Left lung (tissue), 10 donors: Measurements from ENCODE around the gene SLC24A4. TPM values are rescaled to one million over a fixed set of nuclear protein-coding genes. Genes with fewer than 3 reads are reported as not detected.

Source experiments
- ATAC-seq: fragments of 200-7000 bp; cut with Tn5 transposase; one replicate; pipeline ENCODE4 v1.9.1; 2020; ENCODE audit warnings: moderate library complexity
- DNase-seq, 4 donors: peaks; one replicate each; pipeline ENCODE4 v3.0.0-alpha.2; 2013 to 2020
- H3K27ac ChIP-seq, 2 donors: fragments of 200-600 bp; sonication (generic) in 1 of 2; one replicate each; pipeline versions ENCODE4 v1.5.0 to v1.8.0; 2020 to 2021
- H3K27me3 ChIP-seq, 2 donors: fragments of 200-600 bp; sonication (generic) in 1 of 2; one replicate each; pipeline versions ENCODE4 v1.5.0 to v1.8.0; 2020 to 2021
- H3K36me3 ChIP-seq, 2 donors: fragments of 200-600 bp; sonication (generic) in 1 of 2; one replicate each; pipeline versions ENCODE4 v1.5.0 to v1.8.0; 2020 to 2021
- H3K4me1 ChIP-seq, 2 donors: fragments of 200-600 bp; one replicate each; pipeline ENCODE4 v1.8.0; 2021
- H3K4me3 ChIP-seq, 2 donors: fragments of 200-600 bp; sonication (generic) in 1 of 2; one replicate each; pipeline versions ENCODE4 v1.5.0 to v1.8.0; 2020 to 2021; ENCODE audit warnings: mild to moderate bottlenecking in 1 of 2
- H3K9me3 ChIP-seq, 2 donors: fragments of 200-600 bp; sonication (generic) in 1 of 2; one replicate each; pipeline versions ENCODE4 v1.5.0 to v1.8.0; 2020 to 2021
- CTCF ChIP-seq, 2 donors: fragments of 200-600 bp; sonication (generic) in 1 of 2; IDR thresholded peaks; one replicate each; pipeline versions ENCODE4 v1.5.0 to v1.8.0; 2021; ENCODE audit warnings: antibody characterized with exemption in 2 of 2
- intact Hi-C, 2 donors: fragments of 100-400 bp; cut with DNase I; formaldehyde crosslinking; loops; one replicate each; pipeline versions ENCODE4 v1.11.2 to v1.14.2; 2022
- polyA plus RNA-seq, 6 donors: library from polyadenylated mRNA; unstranded; fragments of 120-200 nt; gene quantifications; one replicate each; pipeline ENCODE4 v1.2.1, GENCODE V29; 2013; ENCODE audit not compliant: insufficient read length in 6 of 6
- total RNA-seq, 2 donors: library from RNA; stranded (reverse); fragmentation: NEBNext Ultra II Directional; extraction: Animal tissue kit (Norgen Biotek cat#: 25700); gene quantifications; one replicate each; pipeline ENCODE4 v1.2.1, GENCODE V29; 2021
- donor health status: DM: no; HTN: yes; CAD: no.
- donor health status: DM: no; HTN: no; CAD: no.

The SLC24A4 gene
- total and polyA plus RNA-seq, 8 donors = 0.25 to 2.0 (median 0.47) TPM

GRCh38 chr14:92427096-92427495 lies 104.1 kb downstream of the SLC24A4 start:
- peak overlapping the region in 1 of 2 donors; percentile 62 for H3K27ac ChIP-seq
- ATAC-seq = no peak
- intact Hi-C loops = no loop called here
- no peaks in the 10 kb centered on the region for H3K27me3 ChIP-seq
- no peak for TF ChIP-seq CTCF (IDR thresholded peaks at IDR 0.05)
- H3K9me3 ChIP-seq = no peaks in the 10 kb centered on the region
- no peaks in the 10 kb centered on the region for H3K36me3 ChIP-seq
- peaks cover 2 to 10% of the 10 kb centered on the region in 2 donors for H3K4me1 ChIP-seq
- DNase-seq = no peak
- H3K4me3 ChIP-seq = no peak overlapping the region

- no peak overlapping the region for H3K4me3 ChIP-seq
- H3K27me3 ChIP-seq = no peaks in the 10 kb centered on the region
- H3K27ac ChIP-seq = no peak overlapping the region
- H3K9me3 ChIP-seq = no peaks in the 10 kb centered on the region
- no peak for TF ChIP-seq CTCF (IDR thresholded peaks at IDR 0.05)
- H3K36me3 ChIP-seq = no peaks in the 10 kb centered on the region
- ATAC-seq (no peak), DNase-seq (no peak)
- intact Hi-C loops = no loop called here
- H3K4me1 ChIP-seq = peaks cover 2 to 10% of the 10 kb centered on the region in 2 donors
These were observed 107.7 kb downstream of the SLC24A4 start for GRCh38 chr14:92430686-92431085.

DNA sequence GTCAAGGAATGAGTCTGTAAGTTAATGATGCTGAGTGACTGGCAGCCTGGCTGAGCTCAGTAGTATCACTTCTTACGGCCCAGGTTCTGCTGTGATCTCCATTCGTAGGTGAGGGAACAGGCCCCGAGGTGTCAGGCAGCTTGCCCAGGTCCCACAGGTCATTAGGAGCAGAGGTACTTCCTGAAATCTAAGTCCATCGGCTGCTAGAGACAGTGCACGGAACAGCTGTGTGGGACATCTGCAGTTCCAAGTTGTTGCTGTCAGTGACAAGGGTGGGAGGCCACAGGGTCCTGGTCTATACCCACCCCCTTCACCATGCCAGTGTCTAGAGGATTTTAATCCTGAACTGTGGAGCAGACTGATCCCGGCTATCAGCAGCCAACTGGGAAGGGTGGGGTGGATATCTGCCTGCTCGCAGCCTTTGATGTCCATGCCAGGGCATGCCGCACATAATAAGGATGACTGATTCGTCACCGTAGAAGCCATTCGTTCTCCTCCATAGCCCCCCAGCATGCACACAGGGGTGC lies 108.3 kb downstream of the SLC24A4 start:
- intact Hi-C loops = no loop called here
- ATAC-seq (no peak), DNase-seq (no peak)
- peaks cover 2 to 6% of the 10 kb centered on the region in 2 donors for H3K4me1 ChIP-seq
- no peaks in the 10 kb centered on the region for H3K36me3 ChIP-seq
- H3K27ac ChIP-seq = no peak overlapping the region
- H3K27me3 ChIP-seq = no peaks in the 10 kb centered on the region
- no peak overlapping the region for H3K4me3 ChIP-seq
- TF ChIP-seq CTCF (IDR thresholded peaks at IDR 0.05) = no peak
- no peaks in the 10 kb centered on the region for H3K9me3 ChIP-seq

GRCh38 chr14:92433407-92433806 lies 110.4 kb downstream of the SLC24A4 start:
- TF ChIP-seq CTCF (IDR thresholded peaks at IDR 0.05) = no peak
- Histone ChIP-seq H3K36me3 (no peaks in the 10 kb centered on the region), H3K4me1 (no peaks in the 10 kb centered on the region), H3K9me3 (no peaks in the 10 kb centered on the region), H3K4me3 (no peak overlapping the region), H3K27ac (no peak overlapping the region), H3K27me3 (no peaks in the 10 kb centered on the region)
- intact Hi-C loops = no loop called here
- DNase-seq (no peak), ATAC-seq (no peak)

GRCh38 chr14:92435154-92435553 lies 112.2 kb downstream of the SLC24A4 start:
- TF ChIP-seq CTCF (IDR thresholded peaks at IDR 0.05) = no peak
- Histone ChIP-seq H3K27ac (no peak overlapping the region), H3K36me3 (no peaks in the 10 kb centered on the region), H3K9me3 (no peaks in the 10 kb centered on the region), H3K4me3 (no peak overlapping the region), H3K4me1 (peaks cover 0 to 9% of the 10 kb centered on the region in 2 donors), H3K27me3 (no peaks in the 10 kb centered on the region)
- ATAC-seq = no peak
- intact Hi-C loops = no loop called here
- no peak for DNase-seq
